Astrocyte of the spinal cord (primary cell): ENCODE measurements around the gene APBB2.
A peak's percentile ranks its signal among the peaks of the same experiment; 100 is the strongest.

ENCODE experiments used
- DNase-seq: peaks from one replicate; pipeline ENCODE4 v3.0.0; 2011; ENCODE audit warnings: low read depth, low spot score
- H3K4me3 ChIP-seq: 2 replicates; pipeline ENCODE4 v1.5.1; 2011; ENCODE audit warnings: low read depth, mild to moderate bottlenecking, low read length, moderate library complexity
- in situ Hi-C: cut with HindIII; loops from 2 replicates; pipeline ENCODE4 v1.10.0; 2017; ENCODE audit warnings: low sequenced_read_pairs
- TF ChIP-seq, protein P1 (sequence below): IDR thresholded peaks from 2 replicates; pipeline ENCODE4 v1.5.1; 2012; ENCODE audit warnings: low read depth, mild to moderate bottlenecking, low read length, inconsistent platforms

APBB2 gene

DNA sequence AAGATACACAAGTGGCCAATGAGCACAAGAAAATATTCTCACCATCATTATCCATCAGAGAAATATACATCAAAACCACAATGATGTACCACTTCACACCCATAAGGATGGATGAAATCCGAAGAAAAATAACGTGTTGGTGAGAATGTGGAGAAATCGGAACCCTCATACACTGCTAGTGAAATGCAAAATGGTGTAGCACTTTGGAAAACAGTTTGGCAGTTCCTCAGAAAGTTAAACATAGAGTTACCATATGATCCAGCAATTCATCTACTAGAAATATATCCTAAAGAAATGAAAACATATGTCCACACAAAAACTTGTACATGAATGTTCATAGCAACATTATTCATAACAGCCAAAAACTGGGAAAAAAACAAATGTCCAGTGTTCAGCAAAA, 18.5 kb upstream of the APBB2 start:
- no peak for DNase-seq
- H3K4me3 ChIP-seq: no peak overlapping the region
- TF ChIP-seq, protein P1, sequence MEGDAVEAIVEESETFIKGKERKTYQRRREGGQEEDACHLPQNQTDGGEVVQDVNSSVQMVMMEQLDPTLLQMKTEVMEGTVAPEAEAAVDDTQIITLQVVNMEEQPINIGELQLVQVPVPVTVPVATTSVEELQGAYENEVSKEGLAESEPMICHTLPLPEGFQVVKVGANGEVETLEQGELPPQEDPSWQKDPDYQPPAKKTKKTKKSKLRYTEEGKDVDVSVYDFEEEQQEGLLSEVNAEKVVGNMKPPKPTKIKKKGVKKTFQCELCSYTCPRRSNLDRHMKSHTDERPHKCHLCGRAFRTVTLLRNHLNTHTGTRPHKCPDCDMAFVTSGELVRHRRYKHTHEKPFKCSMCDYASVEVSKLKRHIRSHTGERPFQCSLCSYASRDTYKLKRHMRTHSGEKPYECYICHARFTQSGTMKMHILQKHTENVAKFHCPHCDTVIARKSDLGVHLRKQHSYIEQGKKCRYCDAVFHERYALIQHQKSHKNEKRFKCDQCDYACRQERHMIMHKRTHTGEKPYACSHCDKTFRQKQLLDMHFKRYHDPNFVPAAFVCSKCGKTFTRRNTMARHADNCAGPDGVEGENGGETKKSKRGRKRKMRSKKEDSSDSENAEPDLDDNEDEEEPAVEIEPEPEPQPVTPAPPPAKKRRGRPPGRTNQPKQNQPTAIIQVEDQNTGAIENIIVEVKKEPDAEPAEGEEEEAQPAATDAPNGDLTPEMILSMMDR: no peak
- in situ Hi-C loops: no loop called here

DNA sequence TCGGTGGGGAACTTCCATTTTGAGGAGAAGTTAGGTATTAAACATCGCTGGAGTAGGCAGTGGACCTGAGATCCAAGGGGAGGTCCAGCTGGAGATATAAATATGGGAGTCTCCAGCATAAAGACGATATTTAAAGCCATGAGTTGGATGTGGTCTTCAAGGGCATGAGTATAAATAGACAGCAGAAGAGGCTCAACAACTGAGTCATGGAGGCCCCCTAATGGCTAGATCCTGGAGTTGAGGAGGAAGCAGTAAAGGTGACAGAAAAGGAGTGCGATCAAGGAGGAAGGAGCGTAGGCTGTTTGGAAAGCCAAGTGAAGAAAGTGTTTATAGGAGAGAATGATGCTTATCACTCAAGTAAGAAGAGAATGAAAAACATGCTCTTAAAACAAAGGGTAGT, 18.1 kb upstream of the APBB2 start:
- DNase-seq: no peak
- in situ Hi-C loops: no loop called here
- no peak overlapping the region for H3K4me3 ChIP-seq
- TF ChIP-seq, protein P1: peak; percentile 19

DNA sequence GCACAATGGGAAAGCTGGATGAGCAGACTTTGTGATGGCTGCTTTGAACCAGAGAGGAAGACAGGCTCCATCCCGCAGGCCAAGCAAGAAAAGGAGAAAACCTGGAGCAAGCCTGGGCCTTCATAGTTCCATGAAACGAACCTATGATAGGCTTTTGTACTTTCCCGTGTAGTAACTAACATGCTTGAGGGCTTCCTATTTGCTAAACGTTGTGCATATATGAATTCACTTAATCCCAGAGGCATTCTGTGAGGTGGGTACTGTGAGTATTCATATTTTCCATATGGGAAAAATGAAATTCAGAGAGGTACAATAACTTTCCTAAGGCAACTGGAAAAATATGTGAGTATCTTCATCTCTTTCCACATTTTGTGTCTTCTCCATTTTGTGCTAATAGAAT, 13.6 kb upstream of the APBB2 start:
- in situ Hi-C loops: no loop called here
- TF ChIP-seq, protein P1: no peak
- DNase-seq: no peak
- no peak overlapping the region for H3K4me3 ChIP-seq

DNA sequence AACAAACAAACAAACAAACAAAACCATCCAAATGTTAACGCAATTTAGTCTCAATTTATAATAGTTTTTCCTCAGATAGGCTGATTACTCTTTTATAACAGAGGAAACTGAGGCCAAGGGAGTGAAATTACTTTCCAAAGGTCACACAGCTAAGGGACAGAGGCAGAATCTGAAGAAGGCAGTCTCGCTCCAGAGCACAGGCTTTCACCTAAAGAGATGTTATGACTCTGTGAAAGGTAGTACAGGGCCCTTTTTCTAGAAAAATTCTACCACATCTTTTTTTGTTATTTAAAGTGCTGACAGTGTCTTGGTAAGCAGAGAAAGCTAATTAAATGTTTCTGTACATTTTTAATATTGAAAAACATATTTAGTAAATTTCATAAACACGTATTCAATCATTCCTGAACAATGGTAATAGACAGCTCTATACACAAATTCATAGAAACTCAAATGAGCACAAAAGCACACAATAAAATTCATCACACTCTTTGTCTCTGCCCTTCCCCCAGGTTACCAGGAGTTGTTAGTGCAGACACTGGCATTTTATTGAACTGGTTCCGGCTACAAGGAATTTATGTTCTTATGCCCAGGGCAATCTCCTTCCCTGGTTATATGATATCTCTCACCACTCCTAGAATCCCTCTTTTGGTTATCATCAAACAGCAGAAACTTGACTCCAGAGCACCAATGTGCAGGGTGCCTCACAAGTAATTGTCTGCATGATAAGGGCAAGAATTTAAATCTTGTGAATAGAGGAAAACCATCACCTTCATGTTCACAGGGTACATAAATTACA, 7.7 kb upstream of the APBB2 start:
- in situ Hi-C loops: no loop called here

DNA sequence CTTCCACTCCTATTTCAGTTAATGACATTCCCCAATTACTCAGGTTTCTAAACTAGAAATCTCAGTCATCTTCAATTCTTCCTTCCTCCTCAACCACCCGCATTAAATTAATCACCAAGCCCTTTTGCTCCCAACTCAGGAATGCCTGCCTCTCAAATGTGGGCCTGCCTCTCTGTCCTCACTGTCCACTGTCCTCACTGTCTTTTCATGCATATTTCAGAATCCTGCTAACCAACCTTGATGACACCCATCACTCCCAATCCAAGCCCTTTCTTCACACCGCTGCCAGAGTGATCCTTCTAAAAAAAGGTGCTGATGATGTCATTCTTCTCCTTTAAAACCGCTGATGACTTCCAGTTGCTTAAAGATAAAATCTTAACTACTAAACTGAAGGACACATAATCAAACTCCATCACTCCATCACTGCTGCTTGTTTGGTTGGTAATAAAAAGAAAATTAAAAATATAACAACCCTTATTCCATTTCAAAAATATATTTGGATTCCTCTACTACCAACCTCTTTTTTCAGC, 5.1 kb upstream of the APBB2 start:
- no peak for DNase-seq
- TF ChIP-seq, protein P1: no peak
- no peak overlapping the region for H3K4me3 ChIP-seq
- in situ Hi-C loops: no loop called here

More for the DNA sequence above, 7.7 kb upstream of the APBB2 start:
- TF ChIP-seq, protein P1: no peak
- no peak overlapping the region for H3K4me3 ChIP-seq
- no peak for DNase-seq

DNA sequence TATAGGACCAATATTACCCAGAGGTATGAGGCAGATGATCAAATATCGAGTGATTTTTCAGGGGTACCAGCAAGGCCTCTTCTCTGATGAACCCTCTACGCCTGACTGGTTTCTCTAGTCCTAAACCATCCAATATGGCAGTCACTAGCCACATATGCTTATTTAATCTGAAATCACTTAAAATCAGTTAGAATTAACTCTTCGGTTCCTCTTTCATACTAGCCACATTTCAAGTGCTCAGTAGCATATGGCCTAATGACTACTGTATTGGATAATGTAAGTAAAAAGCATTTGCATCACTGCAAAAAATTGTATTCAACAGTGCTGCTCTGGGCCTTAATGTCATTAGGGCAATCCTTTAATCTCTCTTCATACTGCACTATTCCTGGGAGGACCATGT, 4.4 kb upstream of the APBB2 start:
- in situ Hi-C loops: no loop called here
- DNase-seq: no peak
- TF ChIP-seq, protein P1: no peak
- H3K4me3 ChIP-seq: no peak overlapping the region
